Naive B cell (primary cell): ENCODE measurements around the gene FOXL2NB. TPM values are rescaled to one million over a fixed set of nuclear protein-coding genes. Genes with fewer than 3 reads are reported as not detected.

Source experiments
- ATAC-seq, 2 donors: fragments of 150-1000 bp; cut with Tn5 transposase; 2 replicates each; pipeline ENCODE4 v1.10.0; 2021; ENCODE audit warnings: low read depth in 2 of 2, mild to moderate bottlenecking in 2 of 2, moderate library complexity in 2 of 2
- DNase-seq: peaks from one replicate; pipeline ENCODE4 v3.0.0; 2022
- H3K27ac Mint-ChIP-seq, 6 donors: one replicate each; pipeline ENCODE4 v1.8.0; 2020 to 2022; ENCODE audit warnings: mild to moderate bottlenecking in 6 of 6, mixed read lengths in 6 of 6, moderate library complexity in 5 of 6, inconsistent platforms in 2 of 6
- H3K27me3 Mint-ChIP-seq, 3 donors: one replicate each; pipeline ENCODE4 v1.8.0; 2021 to 2022; ENCODE audit warnings: mixed read lengths in 3 of 3, mild to moderate bottlenecking in 1 of 3
- H3K36me3 Mint-ChIP-seq, 2 donors: one replicate each; pipeline ENCODE4 v1.8.0; 2020 to 2022; ENCODE audit warnings: mixed read lengths in 2 of 2, inconsistent platforms in 1 of 2, mild to moderate bottlenecking in 1 of 2
- H3K4me1 Mint-ChIP-seq, 3 donors: one replicate each; pipeline ENCODE4 v1.8.0; 2020 to 2022; ENCODE audit warnings: mixed read lengths in 3 of 3, inconsistent platforms in 1 of 3, mild to moderate bottlenecking in 1 of 3, moderate library complexity in 1 of 3
- H3K4me3 Mint-ChIP-seq, 8 donors: one replicate each; pipeline ENCODE4 v1.8.0; 2020 to 2022; ENCODE audit warnings: mild to moderate bottlenecking in 8 of 8, mixed read lengths in 8 of 8, moderate library complexity in 8 of 8, inconsistent platforms in 2 of 8
- H3K9me3 Mint-ChIP-seq, 7 donors: one replicate each; pipeline ENCODE4 v1.8.0; 2020 to 2022; ENCODE audit warnings: mixed read lengths in 7 of 7, mild to moderate bottlenecking in 5 of 7, inconsistent platforms in 2 of 7, moderate library complexity in 1 of 7
- polyA plus RNA-seq, 6 donors: library from polyadenylated mRNA; unstranded; fragments of 300-500 nt; fragmentation: Illumina TruSeq; gene quantifications; one replicate each; pipeline ENCODE4 v1.2.3, GENCODE V29; 2021; ENCODE audit warnings: low read depth in 6 of 6

FOXL2NB gene
- polyA plus RNA-seq, 6 donors from 2014 or later = not detected

DNA sequence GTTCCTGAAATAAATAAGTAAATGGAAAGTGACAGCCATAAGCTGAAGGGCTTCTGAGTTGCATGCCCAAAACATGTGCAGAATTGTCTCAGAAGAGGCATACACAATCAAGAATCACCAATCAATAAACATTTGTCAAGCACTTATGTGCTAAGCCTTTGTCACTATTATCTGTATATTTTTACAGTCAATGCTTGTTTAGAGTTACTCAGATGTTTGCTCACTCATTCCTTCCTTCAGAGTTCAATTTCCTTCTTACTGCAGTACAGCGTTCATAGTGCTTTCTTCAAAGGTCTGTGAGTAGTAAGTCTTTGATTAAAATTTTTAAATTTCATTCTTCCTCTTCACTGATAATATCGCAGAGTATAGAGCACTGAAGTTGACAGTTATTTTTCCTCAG, 17.2 kb downstream of the FOXL2NB start:
- Mint-ChIP-seq H3K27me3 (peaks cover 50 to 63% (median 52%) of the 10 kb centered on the region in 3 donors), H3K4me1 (peaks cover 12 to 19% (median 17%) of the 10 kb centered on the region in 3 donors), H3K9me3 (peaks cover 4 to 51% (median 33%) of the 10 kb centered on the region in 7 donors), H3K4me3 (no peak overlapping the region), H3K27ac (no peak overlapping the region), H3K36me3 (peaks cover 5 to 31% of the 10 kb centered on the region in 2 donors)
- DNase-seq (no peak), ATAC-seq (no peak)

DNA sequence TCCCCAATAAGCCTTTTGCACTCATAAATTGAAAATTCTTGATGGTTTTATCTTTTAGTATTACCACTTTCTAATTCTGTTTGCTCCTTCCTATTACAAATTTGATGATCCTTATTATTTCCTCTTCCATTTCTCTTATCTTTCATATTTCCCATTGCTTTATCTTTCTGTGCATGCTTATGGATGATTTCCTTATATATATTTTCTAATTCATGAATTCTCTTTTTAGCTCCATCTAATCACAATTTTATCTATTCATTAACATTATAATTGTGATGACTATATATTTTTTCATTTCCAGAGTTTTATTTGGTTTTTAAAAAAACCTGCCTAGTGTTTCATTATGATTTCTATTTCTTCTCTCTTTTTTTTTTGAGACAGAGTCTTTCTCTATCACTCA, 17.9 kb downstream of the FOXL2NB start:
- ATAC-seq = no peak
- Mint-ChIP-seq H3K27ac (no peak overlapping the region), H3K9me3 (peaks cover 4 to 50% (median 33%) of the 10 kb centered on the region in 7 donors), H3K27me3 (peaks cover 51 to 61% (median 52%) of the 10 kb centered on the region in 3 donors), H3K4me1 (peaks cover 12 to 19% (median 17%) of the 10 kb centered on the region in 3 donors), H3K36me3 (peaks cover 5 to 31% of the 10 kb centered on the region in 2 donors), H3K4me3 (no peak overlapping the region)
- no peak for DNase-seq

DNA sequence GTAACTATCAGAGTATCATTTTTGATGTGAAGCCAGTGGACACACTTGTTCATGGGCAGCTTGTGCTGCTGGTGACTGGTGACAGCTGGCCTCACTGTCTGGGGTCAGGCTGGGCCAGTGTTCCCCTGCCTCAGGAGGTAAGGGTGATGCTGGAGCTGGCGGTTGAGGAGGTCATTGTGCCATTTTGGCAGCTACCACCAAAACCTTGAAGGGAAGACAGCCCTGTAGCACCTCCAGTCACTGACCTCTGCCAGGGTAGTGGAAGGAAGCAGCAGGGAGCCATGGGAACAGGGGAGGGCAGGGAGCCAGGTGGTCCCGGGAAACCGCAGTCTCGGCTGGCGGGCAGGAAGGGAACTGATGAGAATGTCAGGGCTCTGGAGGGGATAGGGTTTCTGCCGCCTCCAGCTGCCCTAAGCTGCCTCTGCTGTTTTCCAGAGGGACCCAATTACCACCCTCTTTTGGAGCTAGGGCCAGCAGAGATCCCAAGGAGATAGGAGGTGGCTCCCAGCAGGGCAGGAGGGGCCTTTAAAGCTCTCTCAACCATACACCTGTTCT, 24.8 kb downstream of the FOXL2NB start:
- H3K4me1 Mint-ChIP-seq = no peaks in the 10 kb centered on the region
- no peak overlapping the region for H3K27ac Mint-ChIP-seq
- peaks cover 34 to 48% (median 46%) of the 10 kb centered on the region in 3 donors for H3K27me3 Mint-ChIP-seq
- DNase-seq = no peak
- H3K4me3 Mint-ChIP-seq = no peak overlapping the region
- peaks cover 0 to 7% (median 3%) of the 10 kb centered on the region in 7 donors for H3K9me3 Mint-ChIP-seq
- H3K36me3 Mint-ChIP-seq = no peaks in the 10 kb centered on the region
- ATAC-seq = no peak

DNA sequence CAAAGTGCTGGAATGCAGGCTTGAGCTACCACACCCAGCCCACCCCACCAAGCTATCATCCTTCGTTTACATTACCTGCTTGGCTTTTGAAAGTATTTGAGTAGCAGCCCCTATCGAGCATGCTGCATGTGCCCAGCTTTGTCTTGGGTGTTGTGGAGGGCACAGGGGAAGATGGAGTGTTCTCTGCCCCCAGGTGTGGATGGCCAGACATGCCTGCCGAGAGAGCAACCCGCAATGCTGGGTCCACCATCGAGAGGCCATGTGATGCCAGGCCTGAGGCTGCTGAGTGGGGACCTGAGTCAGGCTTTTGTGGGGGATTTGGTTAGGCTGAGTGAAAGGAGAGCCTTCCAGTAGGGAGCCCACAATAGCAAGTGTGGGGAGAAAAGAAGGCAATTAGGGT, 25.9 kb downstream of the FOXL2NB start:
- no peak for DNase-seq
- Mint-ChIP-seq H3K4me1 (no peaks in the 10 kb centered on the region), H3K9me3 (peaks cover 0 to 4% (median 0%) of the 10 kb centered on the region in 7 donors), H3K4me3 (no peak overlapping the region), H3K27me3 (peaks cover 30 to 43% (median 38%) of the 10 kb centered on the region in 3 donors), H3K36me3 (no peaks in the 10 kb centered on the region), H3K27ac (no peak overlapping the region)
- no peak for ATAC-seq

DNA sequence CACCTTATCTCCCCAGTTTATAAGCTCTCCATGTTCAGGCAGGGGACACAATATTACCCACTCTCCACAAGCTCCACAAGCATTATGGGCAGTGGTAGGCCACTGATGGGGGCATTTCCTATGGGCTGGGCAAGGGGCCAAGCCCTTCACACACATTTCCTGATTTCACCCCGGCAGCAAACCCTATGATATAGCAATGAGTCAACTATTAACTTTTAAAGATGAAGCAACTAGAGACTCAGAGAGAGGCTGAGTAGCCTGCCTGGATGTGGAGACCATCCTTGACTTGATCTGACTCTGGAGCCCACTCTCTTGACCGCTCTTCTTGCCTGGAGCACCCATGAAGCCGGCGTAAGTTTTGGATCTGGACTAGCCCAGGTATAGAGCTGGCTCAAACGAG, 27.4 kb downstream of the FOXL2NB start:
- Mint-ChIP-seq H3K9me3 (peaks cover 0 to 4% (median 0%) of the 10 kb centered on the region in 7 donors), H3K4me1 (no peaks in the 10 kb centered on the region), H3K27me3 (peaks cover 28 to 46% (median 35%) of the 10 kb centered on the region in 3 donors), H3K4me3 (no peak overlapping the region), H3K36me3 (no peaks in the 10 kb centered on the region), H3K27ac (no peak overlapping the region)
- ATAC-seq = no peak
- no peak for DNase-seq

DNA sequence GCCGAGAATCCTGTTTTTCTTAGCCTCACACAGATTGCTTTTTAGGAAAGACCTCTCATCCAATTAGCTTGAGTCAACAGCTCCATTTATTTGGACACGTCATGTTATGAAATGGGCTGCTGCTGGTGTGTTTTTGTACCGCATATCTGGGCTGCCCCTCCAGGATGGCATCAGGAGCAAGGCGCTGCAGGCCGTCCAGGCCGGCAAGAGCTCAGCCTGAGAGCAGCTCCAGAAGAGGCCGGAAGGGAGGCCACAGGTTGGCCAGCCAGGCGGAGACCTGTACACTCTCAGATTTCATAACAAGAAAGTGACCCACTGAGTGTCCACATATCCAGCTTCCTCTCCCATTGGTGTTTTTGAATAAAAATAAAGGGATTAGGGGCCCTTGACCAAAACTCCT, 28.3 kb downstream of the FOXL2NB start:
- DNase-seq (no peak), ATAC-seq (no peak)
- Mint-ChIP-seq H3K27ac (no peak overlapping the region), H3K27me3 (peaks cover 23 to 42% (median 33%) of the 10 kb centered on the region in 3 donors), H3K9me3 (peaks cover 0 to 4% (median 0%) of the 10 kb centered on the region in 7 donors), H3K36me3 (no peaks in the 10 kb centered on the region), H3K4me3 (no peak overlapping the region), H3K4me1 (no peaks in the 10 kb centered on the region)

DNA sequence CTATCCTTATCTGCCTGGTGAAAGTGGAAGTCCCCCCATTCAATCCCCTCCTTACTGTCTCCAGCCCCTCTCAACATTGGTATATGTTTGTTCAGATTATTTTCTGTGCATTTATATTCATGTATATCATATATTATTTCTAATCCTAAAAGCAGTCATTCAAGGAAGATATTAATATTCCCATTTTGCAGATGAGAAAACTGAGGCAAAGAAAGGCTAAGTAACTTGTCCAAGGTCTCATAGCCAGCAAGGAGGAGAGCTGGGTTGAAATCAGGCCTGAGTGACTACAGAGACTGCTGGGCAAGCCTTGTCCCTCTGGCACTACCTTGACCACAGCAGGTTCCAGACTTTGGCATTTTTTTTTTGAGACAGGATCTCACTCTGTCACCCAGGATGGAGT, 29.0 kb downstream of the FOXL2NB start:
- peaks cover 0 to 4% (median 0%) of the 10 kb centered on the region in 7 donors for H3K9me3 Mint-ChIP-seq
- H3K36me3 Mint-ChIP-seq = no peaks in the 10 kb centered on the region
- ATAC-seq (no peak), DNase-seq (no peak)
- H3K4me3 Mint-ChIP-seq = no peak overlapping the region
- H3K27ac Mint-ChIP-seq = no peak overlapping the region
- H3K27me3 Mint-ChIP-seq = peaks cover 20 to 42% (median 29%) of the 10 kb centered on the region in 3 donors
- no peaks in the 10 kb centered on the region for H3K4me1 Mint-ChIP-seq

DNA sequence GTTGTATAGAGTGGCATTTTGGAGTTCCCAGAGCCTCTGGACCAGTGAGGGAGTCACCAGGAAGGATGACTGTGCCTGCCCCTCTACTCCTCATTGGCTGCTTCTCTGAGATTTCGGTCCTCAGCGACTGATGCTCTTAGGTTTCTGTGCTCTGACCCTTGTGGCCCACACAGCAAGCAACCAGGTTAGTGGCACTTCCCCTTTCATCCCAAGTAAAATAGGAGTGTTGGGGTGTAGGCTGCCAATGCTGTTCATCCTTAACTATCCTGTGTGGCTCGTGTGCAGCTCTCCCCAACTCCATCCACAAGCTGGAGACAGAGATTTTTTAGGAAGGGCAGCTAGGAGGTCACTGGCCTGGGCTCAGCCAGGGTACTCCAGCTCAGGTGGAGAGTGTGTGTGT, 37.8 kb downstream of the FOXL2NB start:
- H3K27ac Mint-ChIP-seq = no peak overlapping the region
- no peaks in the 10 kb centered on the region for H3K4me1 Mint-ChIP-seq
- H3K27me3 Mint-ChIP-seq = peaks cover 8 to 26% (median 19%) of the 10 kb centered on the region in 3 donors
- DNase-seq = no peak
- ATAC-seq = no peak
- no peaks in the 10 kb centered on the region for H3K36me3 Mint-ChIP-seq
- no peaks in the 10 kb centered on the region for H3K9me3 Mint-ChIP-seq
- H3K4me3 Mint-ChIP-seq = no peak overlapping the region

DNA sequence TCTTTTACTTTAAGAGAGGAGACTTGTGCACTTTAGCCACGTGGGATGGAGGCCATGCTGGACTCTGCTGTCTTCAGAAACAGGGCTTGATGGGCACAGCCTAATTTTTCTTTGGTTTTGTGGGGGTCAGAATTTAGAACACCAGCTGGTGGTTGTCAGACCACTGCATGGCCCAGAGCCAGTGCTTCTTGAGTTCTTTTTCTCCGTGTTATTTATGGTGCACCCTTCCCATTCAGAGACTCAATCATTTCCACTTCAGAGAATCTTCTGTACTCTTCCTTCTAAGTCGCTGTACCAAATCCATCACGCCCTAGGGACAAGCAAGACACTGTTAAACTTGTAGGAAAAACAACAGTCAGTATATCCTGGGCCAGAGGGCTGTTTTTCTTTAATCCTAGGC, 38.9 kb downstream of the FOXL2NB start:
- no peak overlapping the region for H3K27ac Mint-ChIP-seq
- H3K4me1 Mint-ChIP-seq = no peaks in the 10 kb centered on the region
- no peak overlapping the region for H3K4me3 Mint-ChIP-seq
- H3K9me3 Mint-ChIP-seq = no peaks in the 10 kb centered on the region
- H3K27me3 Mint-ChIP-seq = peaks cover 8 to 18% (median 9%) of the 10 kb centered on the region in 3 donors
- DNase-seq (no peak), ATAC-seq (no peak)
- H3K36me3 Mint-ChIP-seq = no peaks in the 10 kb centered on the region

DNA sequence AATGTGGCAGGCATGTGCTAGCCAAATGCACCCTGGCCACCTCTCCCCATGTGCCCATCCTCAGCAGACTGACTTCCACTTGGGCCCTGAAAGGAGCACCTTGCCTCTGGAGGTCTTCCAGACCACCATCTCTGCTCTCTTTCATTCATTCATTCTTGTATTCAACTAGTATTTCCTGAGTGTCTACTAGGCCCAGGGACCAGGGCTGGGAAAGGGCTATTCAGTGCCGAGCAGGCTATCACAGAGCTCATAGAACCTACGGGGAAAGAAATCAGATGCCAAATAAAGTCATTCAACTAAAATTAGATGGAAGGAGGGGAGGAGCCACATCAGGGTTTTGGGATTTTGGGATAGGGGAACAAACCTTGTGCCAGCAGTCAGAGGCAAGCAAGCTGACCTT, 40.2 kb downstream of the FOXL2NB start:
- ATAC-seq = no peak
- H3K27ac Mint-ChIP-seq = no peak overlapping the region

DNA sequence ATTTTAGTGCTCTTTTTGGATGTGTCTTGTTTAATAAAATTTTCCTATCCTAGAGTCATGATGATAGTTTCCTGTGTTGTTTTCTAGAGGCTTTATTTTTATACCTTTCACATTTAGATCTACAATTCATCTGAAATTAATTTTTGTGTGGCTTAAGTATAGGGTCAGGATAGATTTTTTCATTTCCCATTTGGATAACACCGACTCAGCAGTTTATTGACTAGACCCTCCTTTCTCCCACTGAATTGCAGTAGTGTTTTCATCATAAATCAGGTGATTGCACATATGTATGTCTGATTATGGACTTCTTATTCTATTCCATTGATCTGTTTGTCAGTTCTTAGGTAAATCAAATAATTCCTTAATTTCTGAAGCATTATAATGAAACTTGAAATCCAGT, 48.7 kb downstream of the FOXL2NB start:
- Mint-ChIP-seq H3K36me3 (peaks cover 0 to under 1% of the 10 kb centered on the region in 2 donors), H3K4me3 (no peak overlapping the region), H3K27ac (no peak overlapping the region), H3K4me1 (no peaks in the 10 kb centered on the region), H3K27me3 (peaks cover 10 to 14% (median 12%) of the 10 kb centered on the region in 3 donors), H3K9me3 (peaks cover 0 to 17% (median 4%) of the 10 kb centered on the region in 7 donors)
- no peak for DNase-seq
- ATAC-seq = no peak

More for the DNA sequence above, 40.2 kb downstream of the FOXL2NB start:
- no peak for DNase-seq
- no peak overlapping the region for H3K4me3 Mint-ChIP-seq
- H3K36me3 Mint-ChIP-seq = no peaks in the 10 kb centered on the region
- H3K4me1 Mint-ChIP-seq = no peaks in the 10 kb centered on the region
- peaks cover 8 to 18% (median 8%) of the 10 kb centered on the region in 3 donors for H3K27me3 Mint-ChIP-seq
- H3K9me3 Mint-ChIP-seq = no peaks in the 10 kb centered on the region

Other genes starting within 250 kb of the FOXL2NB start
- 10 to 100 TPM in 4 of 6 donors, 1 to 10 TPM in 2; 3.0 to 15.2 (median 10.9) TPM for gene PIK3CB, start 112.3 kb upstream of the FOXL2NB start, polyA plus RNA-seq
- not detected for gene FOXL2, start 80 bp upstream of the FOXL2NB start, polyA plus RNA-seq
- gene PRR23A, start 59.1 kb downstream of the FOXL2NB start, polyA plus RNA-seq = not detected
- not detected for gene PRR23B, start 73.7 kb downstream of the FOXL2NB start, polyA plus RNA-seq
- not detected for gene PRR23C, start 97.7 kb downstream of the FOXL2NB start, polyA plus RNA-seq